Activated T-helper 2 cell treated with anti-CD3 and anti-CD28 coated beads, Interferon-gamma antibody, Interleukin-2, Interleukin-4, amounts not matched to agents 10 μg/mL and 5 μg/mL and 100 μg/mL, durations not matched to agents 14 hours and 24 hours and 36 hours (primary cell): Measurements from ENCODE around the gene CDH4. TPM values are rescaled to one million over a fixed set of nuclear protein-coding genes. Genes with fewer than 3 reads are reported as not detected.

Source experiments
- DNase-seq: peaks from one replicate; pipeline ENCODE4 v3.0.0; 2021; ENCODE audit warnings: low spot score
- H3K27ac Mint-ChIP-seq: one replicate; pipeline ENCODE4 v1.8.0; 2021; ENCODE audit warnings: mixed read lengths
- H3K27me3 Mint-ChIP-seq: one replicate; pipeline ENCODE4 v1.8.0; 2021; ENCODE audit warnings: low read depth, mixed read lengths
- H3K36me3 Mint-ChIP-seq: one replicate; pipeline ENCODE4 v1.8.0; 2021; ENCODE audit warnings: low read depth, mixed read lengths
- H3K4me1 Mint-ChIP-seq: one replicate; pipeline ENCODE4 v1.8.0; 2021; ENCODE audit warnings: low read depth, mixed read lengths
- H3K4me3 Mint-ChIP-seq: one replicate; pipeline ENCODE4 v1.8.0; 2021; ENCODE audit warnings: low read depth, mild to moderate bottlenecking, moderate library complexity, mixed read lengths
- H3K9me3 Mint-ChIP-seq: one replicate; pipeline ENCODE4 v1.8.0; 2021; ENCODE audit warnings: mixed read lengths
- intact Hi-C: fragments of 100-400 bp; cut with micrococcal nuclease; formaldehyde crosslinking; loops from one replicate; pipeline ENCODE4 v1.15.1; 2023
- total RNA-seq: library from RNA; stranded (reverse); gene quantifications from 2 replicates; pipeline ENCODE4 v1.2.3, GENCODE V29; 2022

CDH4 gene
- total RNA-seq, 1 donor from 2014 or later = not detected

DNA sequence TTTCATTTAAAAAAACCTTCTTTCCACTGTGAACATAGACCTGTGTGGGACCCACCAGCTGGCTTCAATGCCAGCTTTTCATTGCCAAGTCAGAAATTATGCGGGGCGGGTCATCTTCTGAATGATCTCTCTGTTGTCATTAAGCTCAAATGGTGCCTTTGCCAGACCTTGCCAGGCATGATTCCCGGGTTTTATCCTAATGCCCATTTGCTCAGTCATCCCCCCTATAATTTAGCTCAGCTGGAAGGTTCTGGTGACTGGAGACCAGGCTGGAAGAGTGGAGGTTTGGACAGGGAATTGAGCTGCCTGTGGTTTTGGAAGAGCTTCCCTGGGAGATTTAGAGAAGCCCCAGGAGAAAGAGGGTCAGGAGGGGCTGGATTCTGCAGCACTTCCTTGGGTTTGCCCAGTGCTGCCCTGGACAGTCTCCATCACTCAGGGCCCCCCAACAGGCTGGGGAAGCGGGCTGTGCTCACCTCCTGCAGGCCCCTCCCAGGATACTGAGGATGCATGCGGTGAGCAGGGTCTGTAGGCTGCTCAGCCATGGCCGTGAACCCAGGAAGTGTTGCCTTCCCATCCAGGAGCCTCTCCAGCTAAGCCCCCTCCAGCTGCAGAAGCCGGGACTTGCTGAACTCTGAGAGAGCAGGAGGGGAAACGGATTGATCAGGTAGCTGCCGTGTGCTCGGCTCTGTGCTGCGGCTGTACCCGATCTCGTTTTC is 273.0 kb downstream of the CDH4 start:
- no peak for DNase-seq
- H3K4me3 Mint-ChIP-seq = no peak overlapping the region
- intact Hi-C loops = no loop called here
- H3K27ac Mint-ChIP-seq = no peak overlapping the region
- no peaks in the 10 kb centered on the region for H3K9me3 Mint-ChIP-seq
- no peaks in the 10 kb centered on the region for H3K36me3 Mint-ChIP-seq
- H3K27me3 Mint-ChIP-seq = no peaks in the 10 kb centered on the region
- no peaks in the 10 kb centered on the region for H3K4me1 Mint-ChIP-seq

GRCh38 chr20:61525781-61526431 is 273.8 kb downstream of the CDH4 start:
- Mint-ChIP-seq H3K27ac (no peak overlapping the region), H3K4me3 (no peak overlapping the region), H3K36me3 (no peaks in the 10 kb centered on the region), H3K9me3 (no peaks in the 10 kb centered on the region), H3K4me1 (no peaks in the 10 kb centered on the region), H3K27me3 (no peaks in the 10 kb centered on the region)
- intact Hi-C loops = no loop called here
- no peak for DNase-seq

DNA sequence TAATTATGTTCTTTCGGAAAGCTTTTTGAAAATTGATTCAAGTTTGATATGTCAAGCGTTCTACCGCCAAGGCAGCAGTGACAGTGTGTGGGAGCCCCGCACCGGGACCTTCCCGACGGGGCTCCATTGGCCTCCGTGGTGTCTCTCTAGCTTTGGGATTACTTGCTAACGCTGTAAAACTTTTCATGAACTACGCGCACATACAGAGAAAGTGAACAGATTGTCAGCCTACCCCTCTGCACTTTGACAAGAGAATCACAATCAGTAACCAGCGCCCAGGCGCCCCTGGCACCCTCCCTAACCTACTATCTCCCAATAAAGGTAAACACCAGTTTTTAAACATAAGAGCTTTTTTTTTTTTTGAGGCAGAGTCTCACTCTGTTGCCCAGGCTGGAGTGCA is 274.8 kb downstream of the CDH4 start:
- no peak overlapping the region for H3K27ac Mint-ChIP-seq
- H3K27me3 Mint-ChIP-seq = no peaks in the 10 kb centered on the region

GRCh38 chr20:61527626-61528025 is 275.6 kb downstream of the CDH4 start:
- Mint-ChIP-seq H3K27me3 (no peaks in the 10 kb centered on the region), H3K9me3 (no peaks in the 10 kb centered on the region), H3K27ac (no peak overlapping the region), H3K4me1 (no peaks in the 10 kb centered on the region), H3K4me3 (no peak overlapping the region), H3K36me3 (no peaks in the 10 kb centered on the region)
- DNase-seq = no peak
- intact Hi-C loops = no loop called here

More for the DNA sequence above, 274.8 kb downstream of the CDH4 start:
- H3K36me3 Mint-ChIP-seq = no peaks in the 10 kb centered on the region
- H3K4me1 Mint-ChIP-seq = no peaks in the 10 kb centered on the region
- no peaks in the 10 kb centered on the region for H3K9me3 Mint-ChIP-seq
- DNase-seq = no peak
- H3K4me3 Mint-ChIP-seq = no peak overlapping the region
- intact Hi-C loops = no loop called here

DNA sequence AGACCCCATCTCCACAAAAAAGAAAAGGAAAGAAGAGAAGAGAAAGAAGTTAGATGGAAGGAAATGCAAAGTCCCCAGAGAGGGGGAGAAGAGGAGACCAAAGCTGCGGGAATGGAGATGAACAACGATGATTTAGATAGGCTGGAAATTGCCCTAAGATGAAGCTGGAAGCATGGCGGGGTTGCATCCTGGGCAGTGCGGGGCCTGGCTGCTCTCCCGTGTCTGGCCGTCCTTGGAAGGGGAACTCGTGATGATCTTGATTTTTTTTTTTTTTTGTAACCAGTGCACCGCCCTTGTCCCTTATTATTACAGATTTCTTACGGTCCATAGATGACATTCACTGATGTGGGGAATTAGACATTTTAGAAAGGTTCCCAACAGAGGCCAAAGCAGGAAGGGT is 276.5 kb downstream of the CDH4 start:
- intact Hi-C loops = no loop called here
- no peak for DNase-seq
- Mint-ChIP-seq H3K27me3 (no peaks in the 10 kb centered on the region), H3K27ac (no peak overlapping the region), H3K36me3 (no peaks in the 10 kb centered on the region), H3K9me3 (no peaks in the 10 kb centered on the region), H3K4me1 (no peaks in the 10 kb centered on the region), H3K4me3 (no peak overlapping the region)

DNA sequence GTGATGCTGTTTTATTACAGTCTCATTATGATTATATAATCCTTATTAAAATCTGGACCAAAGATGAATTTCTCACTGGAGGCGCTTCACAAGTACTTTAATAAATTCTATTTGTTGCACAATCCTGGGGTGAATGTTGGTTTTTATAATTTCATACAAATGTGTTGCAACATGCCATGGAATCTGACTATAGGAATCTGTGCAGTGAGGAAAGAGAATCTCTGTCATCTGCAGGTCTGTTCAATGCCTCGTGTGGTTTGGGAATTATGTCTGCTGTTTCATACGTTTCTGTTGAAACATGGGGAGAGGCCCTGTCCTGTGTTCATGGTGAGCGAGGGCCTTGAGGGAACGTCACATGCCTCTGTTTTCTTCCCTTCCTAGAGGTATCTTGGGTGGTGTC is 277.3 kb downstream of the CDH4 start:
- no peak for DNase-seq
- H3K9me3 Mint-ChIP-seq = no peaks in the 10 kb centered on the region
- H3K4me3 Mint-ChIP-seq = no peak overlapping the region
- no peaks in the 10 kb centered on the region for H3K27me3 Mint-ChIP-seq
- no peak overlapping the region for H3K27ac Mint-ChIP-seq
- no peaks in the 10 kb centered on the region for H3K36me3 Mint-ChIP-seq
- H3K4me1 Mint-ChIP-seq = no peaks in the 10 kb centered on the region
- intact Hi-C loops = no loop called here

GRCh38 chr20:61531553-61532345 is 279.7 kb downstream of the CDH4 start:
- no peaks in the 10 kb centered on the region for H3K36me3 Mint-ChIP-seq
- H3K4me1 Mint-ChIP-seq = no peaks in the 10 kb centered on the region
- H3K4me3 Mint-ChIP-seq = no peak overlapping the region
- no peak for DNase-seq
- H3K9me3 Mint-ChIP-seq = no peaks in the 10 kb centered on the region
- no peaks in the 10 kb centered on the region for H3K27me3 Mint-ChIP-seq
- H3K27ac Mint-ChIP-seq = no peak overlapping the region
- intact Hi-C loops = no loop called here

DNA sequence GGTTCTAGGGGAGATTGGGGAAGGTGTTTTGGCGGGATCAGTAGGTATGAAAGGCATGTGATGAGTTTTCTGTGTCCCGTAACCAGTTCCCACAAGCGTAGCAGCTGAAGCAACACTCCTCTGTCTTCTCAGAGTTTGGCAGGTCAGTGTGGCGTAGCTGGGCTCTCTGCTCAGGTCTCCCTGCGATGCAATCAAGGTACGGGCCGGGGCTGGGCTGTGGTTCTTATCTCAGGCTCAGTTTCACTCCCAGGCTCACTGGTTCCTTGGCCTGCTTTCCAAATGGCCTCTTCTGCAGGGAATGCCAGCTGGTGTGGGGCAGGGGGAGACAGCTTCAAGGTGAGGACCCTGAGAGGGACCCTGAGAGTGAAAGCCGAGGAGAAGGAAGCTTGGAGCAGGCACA is 280.7 kb downstream of the CDH4 start:
- Mint-ChIP-seq H3K27ac (no peak overlapping the region), H3K36me3 (no peaks in the 10 kb centered on the region), H3K4me3 (no peak overlapping the region), H3K9me3 (no peaks in the 10 kb centered on the region), H3K27me3 (no peaks in the 10 kb centered on the region), H3K4me1 (no peaks in the 10 kb centered on the region)
- DNase-seq = no peak
- intact Hi-C loops = no loop called here

- Mint-ChIP-seq H3K36me3 (no peaks in the 10 kb centered on the region), H3K27me3 (no peaks in the 10 kb centered on the region), H3K27ac (no peak overlapping the region), H3K9me3 (no peaks in the 10 kb centered on the region), H3K4me1 (no peaks in the 10 kb centered on the region), H3K4me3 (no peak overlapping the region)
- intact Hi-C loops = no loop called here
- DNase-seq = no peak
Measured at GRCh38 chr20:61533231-61533631, 281.2 kb downstream of the CDH4 start.

- no peaks in the 10 kb centered on the region for H3K27me3 Mint-ChIP-seq
- no peak overlapping the region for H3K27ac Mint-ChIP-seq
- H3K4me1 Mint-ChIP-seq = no peaks in the 10 kb centered on the region
- H3K9me3 Mint-ChIP-seq = no peaks in the 10 kb centered on the region
- intact Hi-C loops = no loop called here
- no peak overlapping the region for H3K4me3 Mint-ChIP-seq
- H3K36me3 Mint-ChIP-seq = no peaks in the 10 kb centered on the region
- no peak for DNase-seq
Measured at GRCh38 chr20:61534346-61534745, 282.3 kb downstream of the CDH4 start.

- intact Hi-C loops = no loop called here
- Mint-ChIP-seq H3K4me3 (no peak overlapping the region), H3K36me3 (no peaks in the 10 kb centered on the region), H3K27ac (no peak overlapping the region), H3K4me1 (no peaks in the 10 kb centered on the region), H3K9me3 (no peaks in the 10 kb centered on the region), H3K27me3 (no peaks in the 10 kb centered on the region)
- DNase-seq = no peak
Measured at GRCh38 chr20:61535091-61535490, 283.0 kb downstream of the CDH4 start.

DNA sequence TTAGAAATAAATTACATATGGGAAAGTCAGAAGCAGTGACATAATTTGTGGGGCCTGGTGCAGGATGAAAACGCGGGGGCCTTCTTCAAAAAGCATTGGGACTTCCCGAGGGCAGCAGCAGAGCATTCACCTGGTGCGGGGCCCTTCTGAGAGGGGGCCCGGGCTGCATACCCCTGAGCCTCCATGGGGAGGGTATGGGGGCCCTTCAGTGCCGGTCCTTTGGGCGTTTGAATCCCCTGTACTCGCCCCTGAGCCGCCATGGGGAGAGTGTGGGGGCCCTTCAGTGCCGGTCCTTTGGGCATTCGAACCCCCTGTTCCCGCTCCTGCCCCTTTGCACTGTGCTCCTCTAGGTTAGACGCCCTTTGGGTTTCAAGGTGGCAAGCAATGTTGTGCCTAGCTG is 283.5 kb downstream of the CDH4 start:
- H3K27me3 Mint-ChIP-seq = no peaks in the 10 kb centered on the region
- no peak overlapping the region for H3K27ac Mint-ChIP-seq
- no peak overlapping the region for H3K4me3 Mint-ChIP-seq
- H3K4me1 Mint-ChIP-seq = no peaks in the 10 kb centered on the region
- H3K36me3 Mint-ChIP-seq = no peaks in the 10 kb centered on the region
- DNase-seq = no peak
- intact Hi-C loops = no loop called here
- H3K9me3 Mint-ChIP-seq = no peaks in the 10 kb centered on the region

GRCh38 chr20:61535956-61536355 is 283.9 kb downstream of the CDH4 start:
- H3K9me3 Mint-ChIP-seq = no peaks in the 10 kb centered on the region

More at GRCh38 chr20:61535956-61536355, 283.9 kb downstream of the CDH4 start:
- no peak overlapping the region for H3K4me3 Mint-ChIP-seq
- intact Hi-C loops = no loop called here
- H3K27ac Mint-ChIP-seq = no peak overlapping the region
- no peaks in the 10 kb centered on the region for H3K36me3 Mint-ChIP-seq
- no peaks in the 10 kb centered on the region for H3K4me1 Mint-ChIP-seq
- no peak for DNase-seq
- no peaks in the 10 kb centered on the region for H3K27me3 Mint-ChIP-seq
